ENCODE results near the gene RAPGEF4. TPM values are rescaled to one million over a fixed set of nuclear protein-coding genes. Genes with fewer than 3 reads are reported as not detected.

Gene RAPGEF4
- polyA plus RNA-seq, 1 experiment: 1.3 TPM

GRCh38 chr2:172894689-172895387, 159.2 kb downstream of the RAPGEF4 start:
- ChIA-PET CTCF (interaction anchor here (1.1 to 1.3 kb wide), 2 partner anchors 37 kb away, joined by 3 to 7 read pairs; no protein-coding TSS in a partner anchor), POLR2A (no interaction called here)
- Histone ChIP-seq H3K27ac (ENCODE audit: low read depth, low read length) (no peak overlapping the region), H3K27me3 (ENCODE audit: control insufficient read depth, insufficient read depth, low read length) (peaks cover 48% of the 10 kb centered on the region), H3K9me3 (ENCODE audit: control insufficient read depth, insufficient read depth, low read length) (no peaks in the 10 kb centered on the region), H3K4me3 (ENCODE audit: low read depth, low read length) (no peak overlapping the region)
- TF ChIP-seq CTCF (IDR thresholded peaks at IDR 0.05; ENCODE audit: low read depth, low read length): no peak
- no peak for DNase-seq (ENCODE audit: low read depth, low spot score)

- no peak for DNase-seq (ENCODE audit: low read depth, low spot score)
- ChIA-PET POLR2A (no interaction called here), CTCF (no interaction called here)
- no peak for TF ChIP-seq CTCF (IDR thresholded peaks at IDR 0.05; ENCODE audit: low read depth, low read length)
- Histone ChIP-seq H3K27ac (ENCODE audit: low read depth, low read length) (no peak overlapping the region), H3K27me3 (ENCODE audit: control insufficient read depth, insufficient read depth, low read length) (peaks cover 46% of the 10 kb centered on the region), H3K9me3 (ENCODE audit: control insufficient read depth, insufficient read depth, low read length) (no peaks in the 10 kb centered on the region), H3K4me3 (ENCODE audit: low read depth, low read length) (no peak overlapping the region)
Measured at GRCh38 chr2:172896661-172897081, 161.0 kb downstream of the RAPGEF4 start.

- peaks cover 24% of the 10 kb centered on the region for H3K27me3 ChIP-seq (ENCODE audit: control insufficient read depth, insufficient read depth, low read length)
- POLR2A ChIA-PET: no interaction called here
- no peak for TF ChIP-seq CTCF (IDR thresholded peaks at IDR 0.05; ENCODE audit: low read depth, low read length)
- CTCF ChIA-PET: interaction anchor here (2.2 kb wide), 1 partner anchor 31 kb away, joined by 14 read pairs; no protein-coding TSS in a partner anchor
- no peak overlapping the region for H3K4me3 ChIP-seq (ENCODE audit: low read depth, low read length)
- no peak for DNase-seq (ENCODE audit: low read depth, low spot score)
- H3K27ac ChIP-seq (ENCODE audit: low read depth, low read length): no peak overlapping the region
- H3K9me3 ChIP-seq (ENCODE audit: control insufficient read depth, insufficient read depth, low read length): no peaks in the 10 kb centered on the region
Measured at GRCh38 chr2:172900871-172901270, 165.2 kb downstream of the RAPGEF4 start.

- ChIA-PET POLR2A (no interaction called here), CTCF (interaction anchor here (0.6 to 2.2 kb wide), 2 partner anchors 30 to 88 kb away, joined by 3 to 14 read pairs; no protein-coding TSS in a partner anchor)
- no peak for TF ChIP-seq CTCF (IDR thresholded peaks at IDR 0.05; ENCODE audit: low read depth, low read length)
- Histone ChIP-seq H3K4me3 (ENCODE audit: low read depth, low read length) (no peak overlapping the region), H3K27me3 (ENCODE audit: control insufficient read depth, insufficient read depth, low read length) (peaks cover 24% of the 10 kb centered on the region), H3K27ac (ENCODE audit: low read depth, low read length) (no peak overlapping the region), H3K9me3 (ENCODE audit: control insufficient read depth, insufficient read depth, low read length) (no peaks in the 10 kb centered on the region)
- no peak for DNase-seq (ENCODE audit: low read depth, low spot score)
Measured at GRCh38 chr2:172901913-172902312, 166.3 kb downstream of the RAPGEF4 start.

GRCh38 chr2:172904236-172904635, 168.6 kb downstream of the RAPGEF4 start:
- ChIA-PET POLR2A (no interaction called here), CTCF (no interaction called here)
- H3K27ac ChIP-seq (ENCODE audit: low read depth, low read length): no peak overlapping the region
- no peaks in the 10 kb centered on the region for H3K9me3 ChIP-seq (ENCODE audit: control insufficient read depth, insufficient read depth, low read length)
- H3K27me3 ChIP-seq (ENCODE audit: control insufficient read depth, insufficient read depth, low read length): peaks cover 7% of the 10 kb centered on the region
- H3K4me3 ChIP-seq (ENCODE audit: low read depth, low read length): no peak overlapping the region
- TF ChIP-seq CTCF (IDR thresholded peaks at IDR 0.05; ENCODE audit: low read depth, low read length): no peak
- DNase-seq (ENCODE audit: low read depth, low spot score): no peak
